DOHH2 (cell line): ENCODE results near the gene KLF16.
"Not testable (repeated sequence)": the region's sequence is repeated elsewhere in the genome, so short reads cannot be mapped to it uniquely, and the experiment has no call there.

Source experiments
- EZH2phosphoT487 ChIP-seq: fragments of 200-600 bp; sonication (generic); IDR thresholded peaks from 2 replicates; pipeline ENCODE4 v1.6.1; 2017; ENCODE audit warnings: borderline replicate concordance, mild to moderate bottlenecking, antibody characterized with exemption, low read length, moderate library complexity, mixed read lengths
- TF ChIP-seq, protein P1 (sequence below): fragments of 200-600 bp; sonication (generic); IDR thresholded peaks from one replicate; pipeline ENCODE4 v1.5.1; 2014; ENCODE audit warnings: antibody characterized with exemption, mild to moderate bottlenecking, low read depth, low read length; ENCODE audit not compliant: poor library complexity, severe bottlenecking

GRCh38 chr19:1885398-1886119, 22.2 kb upstream of the KLF16 start, which contains the start of gene ABHD17A:
- TF ChIP-seq, protein P1, sequence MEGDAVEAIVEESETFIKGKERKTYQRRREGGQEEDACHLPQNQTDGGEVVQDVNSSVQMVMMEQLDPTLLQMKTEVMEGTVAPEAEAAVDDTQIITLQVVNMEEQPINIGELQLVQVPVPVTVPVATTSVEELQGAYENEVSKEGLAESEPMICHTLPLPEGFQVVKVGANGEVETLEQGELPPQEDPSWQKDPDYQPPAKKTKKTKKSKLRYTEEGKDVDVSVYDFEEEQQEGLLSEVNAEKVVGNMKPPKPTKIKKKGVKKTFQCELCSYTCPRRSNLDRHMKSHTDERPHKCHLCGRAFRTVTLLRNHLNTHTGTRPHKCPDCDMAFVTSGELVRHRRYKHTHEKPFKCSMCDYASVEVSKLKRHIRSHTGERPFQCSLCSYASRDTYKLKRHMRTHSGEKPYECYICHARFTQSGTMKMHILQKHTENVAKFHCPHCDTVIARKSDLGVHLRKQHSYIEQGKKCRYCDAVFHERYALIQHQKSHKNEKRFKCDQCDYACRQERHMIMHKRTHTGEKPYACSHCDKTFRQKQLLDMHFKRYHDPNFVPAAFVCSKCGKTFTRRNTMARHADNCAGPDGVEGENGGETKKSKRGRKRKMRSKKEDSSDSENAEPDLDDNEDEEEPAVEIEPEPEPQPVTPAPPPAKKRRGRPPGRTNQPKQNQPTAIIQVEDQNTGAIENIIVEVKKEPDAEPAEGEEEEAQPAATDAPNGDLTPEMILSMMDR, result not testable (repeated sequence)
- not testable (repeated sequence) for TF ChIP-seq EZH2phosphoT487
